ENCODE measurements around the gene SEMA4G. TPM values are rescaled to one million over a fixed set of nuclear protein-coding genes. Genes with fewer than 3 reads are reported as not detected.

The SEMA4G gene
- total RNA-seq, 1 experiment from 2014 or later: 29.4 TPM

GRCh38 chr10:100960251-100960650 lies 9.1 kb upstream of the SEMA4G start:
- RAD21 ChIA-PET (ENCODE audit: low non-redundant PET in 1 of 2, low total read pairs in 2 of 2, uncharacterized antibody in 2 of 2, unreplicated experiment in 2 of 2): no interaction called here
- no peaks in the 10 kb centered on the region for H3K27me3 ChIP-seq (ENCODE audit: insufficient read depth, low read length)
- no peaks in the 10 kb centered on the region for H3K79me2 ChIP-seq (ENCODE audit: insufficient read depth, low read length)
- H3K4me2 ChIP-seq (ENCODE audit: low read length): no peak overlapping the region
- POLR2A ChIA-PET: no interaction called here
- CTCF ChIA-PET: no interaction called here
- ATAC-seq: no peak
- no peaks in the 10 kb centered on the region for H4K20me1 ChIP-seq (ENCODE audit: insufficient read depth)
- BruUV-seq (replicated peaks): no TSS peak
- no peak overlapping the region for H3K9ac ChIP-seq (ENCODE audit: low read length)
- no peak overlapping the region for H3K4me3 ChIP-seq (replicated peaks in 1 of 2; ENCODE audit: low read depth in 1 of 2, low read length in 2 of 2)
- H3K27ac ChIP-seq (ENCODE audit: low read depth, low read length): no peak overlapping the region
- peaks cover 38 to 56% of the 10 kb centered on the region in 2 experiments; a peak in 3 of 4 replicates for H3K36me3 ChIP-seq (ENCODE audit: control insufficient read depth in 1 of 2, insufficient read depth in 2 of 2, low read length in 2 of 2)
- no peaks in the 10 kb centered on the region for H3K4me1 ChIP-seq (ENCODE audit: control insufficient read depth in 1 of 2, insufficient read depth in 2 of 2, low read length in 2 of 2)
- H3K9me3 ChIP-seq (ENCODE audit: control insufficient read depth in 1 of 2, insufficient read depth in 1 of 2, low read depth in 1 of 2, low read length in 2 of 2): no peaks in the 10 kb centered on the region
- intact Hi-C loops (cut with micrococcal nuclease): no loop called here
- H2AFZ ChIP-seq (ENCODE audit: low read depth, low read length, poor library complexity, severe bottlenecking): no peak overlapping the region
- TF ChIP-seq EGR1 (IDR thresholded peaks at IDR 0.05; ENCODE audit: low read depth): no peak
- TF ChIP-seq SIN3A (IDR thresholded peaks at IDR 0.05; ENCODE audit: low read depth): no peak
- no peak for TF ChIP-seq JUND (IDR thresholded peaks at IDR 0.05)
- no peak for TF ChIP-seq MAX (IDR thresholded peaks at IDR 0.05)
- TF ChIP-seq ZNF274 (IDR thresholded peaks at IDR 0.05; ENCODE audit: low read depth, low read length): no peak
- no peak for TF ChIP-seq ATF3 (IDR thresholded peaks at IDR 0.05)
- TF ChIP-seq ELF1 (IDR thresholded peaks at IDR 0.05; ENCODE audit: borderline replicate concordance, low read depth): no peak
- TF ChIP-seq EZH2phosphoT487 (IDR thresholded peaks at IDR 0.05; ENCODE audit: borderline replicate concordance): no peak
- no peak for TF ChIP-seq CBX3 (IDR thresholded peaks at IDR 0.05; ENCODE audit: low read depth)
- no peaks in the 10 kb centered on the region for H3K9me2 ChIP-seq (ENCODE audit: insufficient read depth)
- no peak for DNase-seq (ENCODE audit: low read depth, low spot score)

GRCh38 chr10:100962351-100963080 lies 6.8 kb upstream of the SEMA4G start:
- Histone ChIP-seq H4K20me1 (ENCODE audit: insufficient read depth) (no peaks in the 10 kb centered on the region), H3K4me1 (ENCODE audit: control insufficient read depth in 1 of 2, insufficient read depth in 2 of 2, low read length in 2 of 2) (no peaks in the 10 kb centered on the region), H3K9me2 (ENCODE audit: insufficient read depth) (no peaks in the 10 kb centered on the region), H3K27ac (ENCODE audit: low read depth, low read length) (no peak overlapping the region), H3K4me3 (replicated peaks in 1 of 2; ENCODE audit: low read depth in 1 of 2, low read length in 2 of 2) (no peak overlapping the region), H3K79me2 (ENCODE audit: insufficient read depth, low read length) (no peaks in the 10 kb centered on the region), H3K36me3 (ENCODE audit: control insufficient read depth in 1 of 2, insufficient read depth in 2 of 2, low read length in 2 of 2) (peaks cover 30 to 53% of the 10 kb centered on the region in 2 experiments; a peak in 3 of 4 replicates), H3K4me2 (ENCODE audit: low read length) (no peak overlapping the region), H3K9ac (ENCODE audit: low read length) (no peak overlapping the region), H2AFZ (ENCODE audit: low read depth, low read length, poor library complexity, severe bottlenecking) (no peak overlapping the region), H3K9me3 (ENCODE audit: control insufficient read depth in 1 of 2, insufficient read depth in 1 of 2, low read depth in 1 of 2, low read length in 2 of 2) (no peaks in the 10 kb centered on the region), H3K27me3 (ENCODE audit: insufficient read depth, low read length) (no peaks in the 10 kb centered on the region)
- ChIA-PET RAD21 (ENCODE audit: low non-redundant PET in 1 of 2, low total read pairs in 2 of 2, uncharacterized antibody in 2 of 2, unreplicated experiment in 2 of 2) (no interaction called here), CTCF (no interaction called here), POLR2A (no interaction called here)
- DNase-seq (ENCODE audit: low read depth, low spot score): no peak
- intact Hi-C loops (cut with micrococcal nuclease): no loop called here
- ATAC-seq: no peak
- TSS peak; percentile 14 for BruUV-seq (replicated peaks)
- no peak for TF ChIP-seq CEBPB (IDR thresholded peaks at IDR 0.05; ENCODE audit: low read depth)
- TF ChIP-seq RAD21 (IDR thresholded peaks at IDR 0.05; ENCODE audit: low read depth): no peak
- no peak for TF ChIP-seq JUND (IDR thresholded peaks at IDR 0.05)
- no peak for TF ChIP-seq CBX3 (IDR thresholded peaks at IDR 0.05; ENCODE audit: low read depth)
- no peak for TF ChIP-seq SP1 (IDR thresholded peaks at IDR 0.05; ENCODE audit: low read depth)
- TF ChIP-seq CTCF (IDR thresholded peaks at IDR 0.05 in 2 of 3, conservative IDR thresholded peaks at IDR 0.05 in 1 of 3; ENCODE audit: borderline replicate concordance in 1 of 3, insufficient read depth in 1 of 3, low read depth in 2 of 3, low read length in 2 of 3): no peak
- no peak for TF ChIP-seq ATF3 (IDR thresholded peaks at IDR 0.05)
- TF ChIP-seq EZH2 (IDR thresholded peaks at IDR 0.05): no peak
- no peak for TF ChIP-seq YY1 (IDR thresholded peaks at IDR 0.05; ENCODE audit: extremely low read depth, insufficient replicate concordance, low read depth, low read length)
- no peak for TF ChIP-seq ZBTB33 (IDR thresholded peaks at IDR 0.05; ENCODE audit: extremely low read depth, insufficient replicate concordance, low read length)

Data from HCT116 (cell line).